Spleen (tissue), 11 donors: Measurements from ENCODE around the gene FABP3. TPM values are rescaled to one million over a fixed set of nuclear protein-coding genes. Genes with fewer than 3 reads are reported as not detected.

Source experiments
- DNase-seq: peaks from one replicate; pipeline ENCODE4 v3.0.0-alpha.2; 2020
- H3K27ac ChIP-seq, 8 donors: fragments of 200-600 bp; sonication (generic) in 7 of 8; 1 replicate in 4 of 8; 2 replicates in 4 of 8; pipeline versions ENCODE4 v1.5.0 to v1.8.0; 2016 to 2021; ENCODE audit warnings: inconsistent platforms in 4 of 8, mild to moderate bottlenecking in 4 of 8, moderate library complexity in 1 of 8
- H3K27me3 ChIP-seq, 7 donors: fragments of 200-600 bp; sonication (generic) in 6 of 7; replicated peaks in 1 of 7; 1 replicate in 4 of 7; 2 replicates in 3 of 7; pipeline versions ENCODE4 v1.5.0 to v1.8.0; 2016 to 2021; ENCODE audit warnings: inconsistent platforms in 3 of 7, mild to moderate bottlenecking in 1 of 7
- H3K36me3 ChIP-seq, 6 donors: fragments of 200-600 bp; sonication (generic) in 5 of 6; 1 replicate in 4 of 6; 2 replicates in 2 of 6; pipeline versions ENCODE4 v1.5.0 to v1.8.0; 2016 to 2021; ENCODE audit warnings: inconsistent platforms in 2 of 6
- H3K4me1 ChIP-seq, 6 donors: fragments of 200-600 bp; sonication (generic) in 5 of 6; 1 replicate in 3 of 6; 2 replicates in 3 of 6; pipeline versions ENCODE4 v1.5.0 to v1.8.0; 2016 to 2021; ENCODE audit warnings: inconsistent platforms in 3 of 6
- H3K4me3 ChIP-seq, 8 donors: fragments of 200-600 bp; sonication (generic) in 7 of 8; 1 replicate in 4 of 8; 2 replicates in 4 of 8; pipeline versions ENCODE4 v1.5.0 to v1.8.0; 2016 to 2021; ENCODE audit warnings: inconsistent platforms in 4 of 8, mild to moderate bottlenecking in 4 of 8, moderate library complexity in 2 of 8
- H3K9me3 ChIP-seq, 8 donors: fragments of 200-600 bp; sonication (generic) in 7 of 8; 1 replicate in 4 of 8; 2 replicates in 4 of 8; pipeline versions ENCODE4 v1.5.0 to v1.8.0; 2016 to 2021; ENCODE audit warnings: inconsistent platforms in 4 of 8
- CTCF ChIP-seq, 11 experiments: fragments of 200-600 bp in 7 of 11; fragments of 450-650 bp in 4 of 11; sonication (generic) in 4 of 11; IDR thresholded peaks in 8 of 11; conservative IDR thresholded peaks in 3 of 11; 1 replicate in 7 of 11; 2 replicates in 4 of 11; pipeline versions ENCODE4 v1.4.0 to v1.8.0; 2016 to 2021; ENCODE audit warnings: antibody characterized with exemption in 11 of 11, inconsistent platforms in 4 of 11, mild to moderate bottlenecking in 1 of 11
- POLR2A ChIP-seq, 3 donors: fragments of 450-650 bp; IDR thresholded peaks; one replicate each; pipeline ENCODE4 v1.5.1; 2017; ENCODE audit warnings: antibody characterized with exemption in 3 of 3, mild to moderate bottlenecking in 1 of 3
- POLR2AphosphoS5 ChIP-seq, 3 donors: sonication (generic); formaldehyde crosslinking; IDR thresholded peaks; one replicate each; pipeline ENCODE4 v1.5.1; 2017; ENCODE audit warnings: antibody characterized with exemption in 3 of 3
- WGBS, 5 donors: extraction: QIAGEN DNeasy Blood & Tissue Kit in 3 of 5; methylation state at CpG; one replicate each; pipeline versions ENCODE4 v1.1.5 to v1.1.7; 2013 to 2018; 5-methylcytosine and 5-hydroxymethylcytosine counted together
- intact Hi-C: fragments of 100-400 bp; cut with DNase I; formaldehyde crosslinking; loops from one replicate; pipeline ENCODE4 v1.15.0; 2023; ENCODE audit warnings: low total_unique reads
- polyA plus RNA-seq, 3 donors: library from polyadenylated mRNA; stranded (reverse); fragments of 200-250 nt; gene quantifications; one replicate each; pipeline ENCODE4 v1.2.1, GENCODE V29; 2013
- total RNA-seq, 7 donors: library from RNA; depleted of rRNA in 3 of 7; stranded (reverse); fragments of >200 nt in 3 of 7; fragmentation: NEBNext Ultra II Directional in 4 of 7; extraction: Animal tissue kit (Norgen Biotek cat#: 25700) in 4 of 7; gene quantifications; one replicate each; pipeline versions ENCODE4 v1.1.0 to v1.2.1, GENCODE V29; 2016 to 2021
- donor health status: healthy with polysubstance abuse.
- donor health status: DM: no; HTN: no; CAD: no; lungs with moderate emphysema.
- donor health status: DM: no; HTN: no; CAD: no.
- donor health status: Bipolar disorder and iron deficiency.
- donor health status: healthy.
- donor health status: DM: no; HTN: no; CAD: no.
- donor health status: DM: yes; HTN: yes; CAD: no.

FABP3 gene
- total and polyA plus RNA-seq, 10 donors = 4.1 to 57.1 (median 23.4) TPM

GRCh38 chr1:31364561-31365250 lies 8.2 kb downstream of the FABP3 start:
- 95 to 100% (median 98%) methylated on average over 3 of the region's 3 CpGs for WGBS, 5 donors

GRCh38 chr1:31362032-31362431 lies 10.8 kb downstream of the FABP3 start:
- Histone ChIP-seq H3K4me3 (no peak overlapping the region), H3K4me1 (no peaks in the 10 kb centered on the region), H3K27ac (no peak overlapping the region), H3K36me3 (peaks cover 0 to 100% (median 37%) of the 10 kb centered on the region in 6 donors), H3K27me3 (no peaks in the 10 kb centered on the region), H3K9me3 (no peaks in the 10 kb centered on the region)
- TF ChIP-seq CTCF (IDR thresholded peaks at IDR 0.05 in 8 of 11, conservative IDR thresholded peaks at IDR 0.05 in 3 of 11) (no peak), POLR2A (IDR thresholded peaks at IDR 0.05) (no peak), POLR2AphosphoS5 (IDR thresholded peaks at IDR 0.05) (no peak)
- intact Hi-C loops = no loop called here
- DNase-seq = no peak
- WGBS, 5 donors = 92 to 98% (median 95%) methylated on average over 3 of the region's 3 CpGs

More at GRCh38 chr1:31364561-31365250, 8.2 kb downstream of the FABP3 start:
- Histone ChIP-seq H3K9me3 (no peaks in the 10 kb centered on the region), H3K4me1 (peaks cover 0 to 19% (median 6%) of the 10 kb centered on the region in 6 donors), H3K4me3 (no peak overlapping the region), H3K27ac (no peak overlapping the region), H3K27me3 (no peaks in the 10 kb centered on the region), H3K36me3 (peaks cover 0 to 90% (median 30%) of the 10 kb centered on the region in 6 donors)
- TF ChIP-seq POLR2A (IDR thresholded peaks at IDR 0.05) (no peak), POLR2AphosphoS5 (IDR thresholded peaks at IDR 0.05) (no peak), CTCF (IDR thresholded peaks at IDR 0.05 in 8 of 11, conservative IDR thresholded peaks at IDR 0.05 in 3 of 11) (no peak)
- intact Hi-C loops = no loop called here
- no peak for DNase-seq

- no peaks in the 10 kb centered on the region for H3K4me1 ChIP-seq
- no peaks in the 10 kb centered on the region for H3K9me3 ChIP-seq
- DNase-seq = no peak
- H3K4me3 ChIP-seq = no peak overlapping the region
- no peak overlapping the region for H3K27ac ChIP-seq
- intact Hi-C loops = no loop called here
- TF ChIP-seq CTCF (IDR thresholded peaks at IDR 0.05 in 8 of 11, conservative IDR thresholded peaks at IDR 0.05 in 3 of 11) (no peak), POLR2AphosphoS5 (IDR thresholded peaks at IDR 0.05) (no peak), POLR2A (IDR thresholded peaks at IDR 0.05) (no peak)
- H3K36me3 ChIP-seq = peaks cover 0 to 100% (median 40%) of the 10 kb centered on the region in 6 donors
- 93 to 98% (median 97%) methylated on average over 6 of the region's 6 CpGs for WGBS, 5 donors
- H3K27me3 ChIP-seq = no peaks in the 10 kb centered on the region
Observed at GRCh38 chr1:31361607-31362006, 11.3 kb downstream of the FABP3 start.

- DNase-seq = no peak
- TF ChIP-seq CTCF (IDR thresholded peaks at IDR 0.05 in 8 of 11, conservative IDR thresholded peaks at IDR 0.05 in 3 of 11) = no peak
- no peak for TF ChIP-seq POLR2A (IDR thresholded peaks at IDR 0.05)
- no peak for TF ChIP-seq POLR2AphosphoS5 (IDR thresholded peaks at IDR 0.05)
- 90 to 99% (median 96%) methylated on average over 2 of the region's 2 CpGs for WGBS, 5 donors
- H3K9me3 ChIP-seq = no peaks in the 10 kb centered on the region
- no peak overlapping the region for H3K4me3 ChIP-seq
- intact Hi-C loops = no loop called here
- peaks cover 0 to 99% (median 46%) of the 10 kb centered on the region in 6 donors for H3K36me3 ChIP-seq
- H3K27me3 ChIP-seq = no peaks in the 10 kb centered on the region
- H3K27ac ChIP-seq = no peak overlapping the region
- H3K4me1 ChIP-seq = no peaks in the 10 kb centered on the region
Observed at GRCh38 chr1:31356427-31356826, 16.4 kb downstream of the FABP3 start.
